NCI-H524 treated with DMSO at 0.1 percent for 48 hours (cell line): Measurements from ENCODE around the gene HOXD1.

ENCODE experiments used
- DNase-seq: peaks from one replicate; lab custom pipeline; 2025; lab: John Stamatoyannopoulos, UW

HOXD1 gene

DNA sequence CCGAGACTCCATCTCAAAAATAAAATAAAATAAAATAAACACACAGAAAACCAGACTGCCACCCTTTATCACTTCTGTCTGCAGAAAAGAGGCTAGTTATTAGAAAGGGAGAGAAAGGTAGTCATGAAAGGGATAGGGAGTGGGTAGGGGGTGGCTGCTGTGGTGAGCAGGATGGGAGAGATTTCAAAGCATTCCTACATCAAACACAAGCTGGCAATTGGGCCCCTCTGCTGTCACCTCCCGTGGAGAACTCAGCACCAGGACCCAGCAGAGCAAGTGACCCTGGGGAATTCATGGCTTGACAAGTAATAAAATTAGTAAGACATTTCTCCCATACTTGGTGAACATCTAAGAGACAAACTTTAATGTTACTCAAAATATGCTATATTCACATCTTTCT, 3.7 kb upstream of the HOXD1 start:
- DNase-seq, result no peak

DNA sequence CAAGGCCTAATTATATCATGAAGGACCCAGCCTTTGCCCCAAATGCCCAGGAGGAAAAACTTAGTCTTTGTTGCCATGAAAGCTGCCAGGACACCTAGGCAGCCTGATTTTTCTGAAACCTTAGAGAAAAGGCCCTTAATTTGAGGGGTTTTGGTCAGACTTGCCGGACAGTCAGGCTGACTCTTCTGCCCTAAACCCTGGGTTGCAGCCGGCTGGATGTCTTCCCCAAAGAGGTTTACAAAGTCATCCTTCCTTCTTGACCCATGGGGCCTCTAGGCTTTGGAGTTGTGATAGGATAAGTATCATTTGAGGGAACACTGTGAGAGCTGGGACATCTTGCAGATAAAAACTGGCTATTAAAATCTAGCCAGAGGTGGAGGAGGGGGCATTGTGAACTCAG, 2.4 kb upstream of the HOXD1 start:
- DNase-seq, result no peak

DNA sequence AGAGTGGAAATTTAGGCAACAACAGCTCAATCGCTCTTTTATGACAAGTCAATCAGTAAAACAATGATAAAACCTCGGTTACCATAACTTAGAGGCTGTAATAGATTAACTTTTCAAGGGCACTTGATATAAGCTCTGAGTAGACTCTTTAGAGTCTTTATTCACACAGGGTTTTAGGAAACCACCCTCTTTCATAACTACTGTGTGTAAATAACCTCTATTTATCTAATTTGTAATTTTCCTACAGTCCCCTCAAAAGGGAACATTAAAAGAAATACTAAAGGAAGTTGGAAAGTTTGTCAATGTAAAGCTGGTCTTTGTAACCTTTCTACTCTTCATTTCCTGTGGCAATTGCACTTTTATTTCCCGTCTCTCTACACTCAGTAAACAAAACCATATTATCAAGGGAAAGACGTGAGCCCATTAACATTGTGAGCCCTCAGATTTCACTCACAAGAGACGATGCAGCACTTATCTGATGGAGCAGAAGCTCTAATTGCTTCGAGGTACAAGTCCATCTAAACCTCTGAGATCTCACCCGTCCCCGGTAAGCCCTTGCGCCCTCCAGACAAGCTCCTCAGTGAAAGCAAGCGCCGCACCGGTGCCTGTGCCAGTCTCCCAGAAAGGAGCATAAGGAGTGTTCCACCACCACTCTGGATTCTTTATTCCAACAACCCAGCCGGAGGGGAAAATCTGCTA, 1.1 kb upstream of the HOXD1 start:
- peak; percentile 32 for DNase-seq

DNA sequence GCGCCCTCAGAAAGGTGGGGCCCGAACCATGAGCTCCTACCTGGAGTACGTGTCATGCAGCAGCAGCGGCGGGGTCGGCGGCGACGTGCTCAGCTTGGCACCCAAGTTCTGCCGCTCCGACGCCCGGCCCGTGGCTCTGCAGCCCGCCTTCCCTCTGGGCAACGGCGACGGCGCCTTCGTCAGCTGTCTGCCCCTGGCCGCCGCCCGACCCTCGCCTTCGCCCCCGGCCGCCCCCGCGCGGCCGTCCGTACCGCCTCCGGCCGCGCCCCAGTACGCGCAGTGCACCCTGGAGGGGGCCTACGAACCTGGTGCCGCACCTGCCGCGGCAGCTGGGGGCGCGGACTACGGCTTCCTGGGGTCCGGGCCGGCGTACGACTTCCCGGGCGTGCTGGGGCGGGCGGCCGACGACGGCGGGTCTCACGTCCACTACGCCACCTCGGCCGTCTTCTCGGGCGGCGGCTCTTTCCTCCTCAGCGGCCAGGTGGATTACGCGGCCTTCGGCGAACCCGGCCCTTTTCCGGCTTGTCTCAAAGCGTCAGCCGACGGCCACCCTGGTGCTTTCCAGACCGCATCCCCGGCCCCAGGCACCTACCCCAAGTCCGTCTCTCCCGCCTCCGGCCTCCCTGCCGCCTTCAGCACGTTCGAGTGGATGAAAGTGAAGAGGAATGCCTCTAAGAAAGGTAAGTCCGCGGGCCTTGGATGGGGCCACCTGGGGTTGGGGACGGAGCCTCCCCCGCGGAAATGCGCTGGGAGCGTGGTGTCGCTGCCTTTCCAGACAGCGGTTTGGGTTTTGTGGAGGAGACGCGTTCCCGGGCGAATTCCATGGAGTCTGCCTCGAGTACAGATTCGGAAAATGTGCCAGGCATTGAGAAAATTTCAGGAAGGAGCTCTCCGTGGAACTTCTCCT, 559 bp downstream of the HOXD1 start:
- DNase-seq, result no peak

DNA sequence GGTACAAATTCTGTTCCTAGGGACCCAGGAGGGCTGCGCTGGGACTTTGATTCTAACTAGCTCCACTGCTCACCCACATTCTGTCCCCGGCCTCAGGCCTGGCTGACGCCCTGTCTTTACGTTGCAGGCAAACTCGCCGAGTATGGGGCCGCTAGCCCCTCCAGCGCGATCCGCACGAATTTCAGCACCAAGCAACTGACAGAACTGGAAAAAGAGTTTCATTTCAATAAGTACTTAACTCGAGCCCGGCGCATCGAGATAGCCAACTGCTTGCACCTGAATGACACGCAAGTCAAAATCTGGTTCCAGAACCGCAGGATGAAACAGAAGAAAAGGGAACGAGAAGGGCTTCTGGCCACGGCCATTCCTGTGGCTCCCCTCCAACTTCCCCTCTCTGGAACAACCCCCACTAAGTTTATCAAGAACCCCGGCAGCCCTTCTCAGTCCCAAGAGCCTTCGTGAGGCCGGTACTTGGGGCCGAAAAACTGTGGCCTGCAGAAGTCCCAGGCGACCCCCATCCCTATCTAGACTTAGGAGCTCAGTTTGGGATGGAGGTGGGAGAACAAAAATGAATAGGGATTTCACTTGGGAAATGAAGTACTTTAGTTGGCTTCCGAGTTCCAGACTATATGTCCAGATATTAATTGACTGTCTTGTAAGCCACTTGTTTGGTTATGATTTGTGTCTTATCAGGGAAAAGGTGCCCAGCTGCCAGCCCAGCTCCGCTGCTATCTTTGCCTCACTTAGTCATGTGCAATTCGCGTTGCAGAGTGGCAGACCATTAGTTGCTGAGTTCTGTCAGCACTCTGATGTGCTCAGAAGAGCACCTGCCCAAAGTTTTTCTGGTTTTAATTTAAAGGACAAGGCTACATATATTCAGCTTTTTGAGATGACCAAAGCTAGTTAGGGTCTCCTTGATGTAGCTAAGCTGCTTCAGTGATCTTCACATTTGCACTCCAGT, 1.5 kb downstream of the HOXD1 start:
- no peak for DNase-seq

DNA sequence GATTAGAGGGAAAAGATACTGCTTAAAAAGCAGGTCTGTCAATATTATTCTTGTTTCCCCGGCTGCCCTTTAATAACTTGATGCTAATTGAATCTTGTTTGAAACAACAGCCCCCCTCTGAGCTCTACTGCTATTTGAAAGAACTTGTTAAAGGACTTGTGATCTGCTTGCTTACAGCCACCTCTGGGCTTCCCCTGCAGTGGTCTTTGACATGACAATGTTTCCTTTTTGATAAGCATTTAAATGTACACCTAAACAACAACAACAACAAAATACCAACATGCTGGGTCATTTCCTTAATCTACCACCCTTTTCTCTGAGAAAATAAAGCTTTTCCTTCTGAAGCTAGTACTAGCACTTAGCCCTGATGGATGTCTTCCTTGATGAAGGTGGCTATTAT, 3.9 kb downstream of the HOXD1 start:
- no peak for DNase-seq

DNA sequence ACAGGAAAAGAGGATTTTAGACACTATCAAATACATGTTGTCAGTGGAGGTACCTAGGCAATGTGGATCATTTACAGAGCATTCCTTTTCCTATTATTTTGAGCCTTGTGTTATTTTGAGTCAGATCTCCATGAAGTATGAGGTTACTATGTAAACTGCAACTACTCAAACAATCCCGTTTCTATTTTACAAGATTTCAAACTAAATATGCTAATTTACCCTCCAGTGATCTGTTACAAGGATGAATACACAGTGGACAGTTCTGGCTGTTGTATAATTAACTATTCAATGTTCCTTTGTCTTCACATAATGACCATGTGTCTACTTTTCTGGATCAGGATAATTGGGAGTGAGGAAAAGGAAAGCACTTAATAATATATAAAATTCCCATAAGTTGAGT, 4.6 kb downstream of the HOXD1 start:
- DNase-seq, result no peak

DNA sequence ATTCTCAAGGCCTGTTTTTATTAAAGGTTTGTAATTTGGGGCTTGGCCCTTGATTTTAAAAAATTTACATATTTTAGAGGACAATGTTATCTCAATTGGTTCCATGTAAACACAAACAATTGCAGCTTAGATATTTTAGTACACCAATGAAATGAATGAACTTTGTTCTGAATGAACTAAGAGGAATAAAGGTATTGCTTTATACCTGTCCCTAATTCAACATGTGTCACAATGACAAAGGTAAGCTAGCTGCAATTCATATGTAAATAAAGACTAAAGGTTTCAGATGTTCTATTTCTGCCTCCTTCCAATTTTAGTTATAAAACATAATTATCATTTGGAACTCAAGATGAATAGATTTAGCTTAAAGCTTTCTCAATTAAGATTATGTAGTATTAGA, 11.4 kb downstream of the HOXD1 start:
- no peak for DNase-seq

DNA sequence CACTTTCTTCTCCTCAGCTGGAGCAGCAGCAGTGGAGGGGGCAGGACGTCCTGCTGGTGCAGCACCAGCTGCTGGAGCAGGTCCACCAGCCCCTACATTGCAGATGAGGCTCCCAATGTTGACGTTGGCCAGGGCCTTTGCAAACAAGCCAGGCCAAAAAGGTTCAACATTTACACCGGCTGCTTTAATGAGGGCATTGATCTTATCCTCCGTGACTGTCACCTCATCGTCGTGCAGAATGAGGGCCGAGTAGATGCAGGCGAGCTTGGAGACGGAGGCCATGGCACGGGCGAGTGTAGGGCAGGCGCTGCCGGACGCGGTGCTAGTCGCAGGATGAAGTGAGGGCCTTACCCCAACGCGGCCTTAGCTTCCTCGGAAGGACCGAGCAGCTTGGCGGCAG, 12.5 kb downstream of the HOXD1 start:
- no peak for DNase-seq

DNA sequence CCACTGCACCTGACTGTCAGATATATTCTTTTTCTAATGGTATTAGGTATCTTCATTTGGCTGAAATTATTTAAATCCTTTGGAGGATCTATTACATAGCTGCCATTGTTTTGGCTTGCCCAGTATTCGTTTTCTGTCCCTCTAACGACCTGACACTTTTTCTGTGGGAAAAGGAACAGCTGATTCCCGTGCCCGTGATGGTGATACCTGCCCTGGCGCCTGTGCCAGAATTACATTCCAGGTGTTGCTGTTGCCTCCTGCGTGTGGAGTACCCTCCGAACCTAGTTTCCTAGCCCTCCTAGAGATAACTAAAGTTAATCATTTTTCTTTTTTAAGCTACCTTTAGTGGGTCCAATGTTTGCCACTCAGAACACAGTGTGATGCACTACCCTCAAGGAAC, 14.0 kb downstream of the HOXD1 start:
- no peak for DNase-seq

DNA sequence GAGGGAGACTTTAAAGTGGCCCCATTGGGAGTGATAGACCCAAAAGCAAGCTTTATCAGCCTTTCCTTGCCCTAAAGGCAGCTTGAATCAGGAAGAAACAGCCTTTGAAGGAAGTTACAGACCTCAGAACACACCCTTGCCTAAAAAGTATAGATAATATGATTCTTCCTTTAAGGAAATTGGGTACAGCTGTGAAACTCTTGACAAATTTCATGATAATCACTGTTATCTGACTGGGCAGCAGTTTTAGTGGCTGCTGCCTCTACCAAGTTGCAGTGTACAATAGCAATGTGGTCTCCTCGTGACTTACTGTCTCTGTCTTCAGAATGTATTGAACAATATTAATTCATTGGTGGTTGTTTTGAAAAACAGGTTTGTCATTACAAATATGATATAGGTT, 16.7 kb downstream of the HOXD1 start:
- no peak for DNase-seq

DNA sequence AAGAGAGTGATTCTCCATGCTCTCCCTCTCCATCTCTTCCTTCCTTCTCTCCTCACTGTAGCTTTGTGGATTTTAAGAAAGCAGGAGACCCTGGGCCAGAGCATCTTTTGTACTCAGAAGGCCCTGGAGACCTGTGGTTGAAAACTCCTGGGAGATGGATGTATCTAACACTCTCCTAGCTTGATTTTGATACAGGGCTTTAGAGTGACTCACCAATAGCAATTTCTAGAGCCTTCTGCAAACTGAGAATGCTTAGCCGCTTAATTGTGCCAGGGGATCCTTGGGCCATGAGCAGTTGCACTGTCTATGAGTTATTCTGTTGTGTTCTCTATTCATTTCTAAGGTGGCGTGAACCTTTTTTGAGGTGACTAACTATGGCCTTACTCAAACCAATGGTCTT, 17.7 kb downstream of the HOXD1 start:
- no peak for DNase-seq

DNA sequence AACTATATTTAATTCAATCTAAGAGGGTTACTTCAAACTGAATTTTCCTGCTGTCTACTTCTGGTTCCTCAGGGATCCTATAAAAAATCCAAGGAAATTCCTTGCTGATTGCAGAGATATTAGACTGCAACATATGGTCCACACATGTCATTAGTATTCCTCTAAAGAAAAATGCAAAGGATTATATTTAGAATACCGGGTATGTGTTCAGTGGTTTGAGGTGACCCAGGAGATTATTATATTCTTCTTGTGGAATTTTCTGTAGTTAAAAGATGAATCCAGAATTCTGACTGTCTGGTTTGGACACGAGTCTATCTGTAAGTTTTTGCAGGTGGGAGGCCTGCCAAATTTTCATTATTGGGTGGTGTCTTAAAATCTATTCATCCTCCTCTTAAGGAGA, 18.2 kb downstream of the HOXD1 start:
- peak; percentile 11 for DNase-seq

DNA sequence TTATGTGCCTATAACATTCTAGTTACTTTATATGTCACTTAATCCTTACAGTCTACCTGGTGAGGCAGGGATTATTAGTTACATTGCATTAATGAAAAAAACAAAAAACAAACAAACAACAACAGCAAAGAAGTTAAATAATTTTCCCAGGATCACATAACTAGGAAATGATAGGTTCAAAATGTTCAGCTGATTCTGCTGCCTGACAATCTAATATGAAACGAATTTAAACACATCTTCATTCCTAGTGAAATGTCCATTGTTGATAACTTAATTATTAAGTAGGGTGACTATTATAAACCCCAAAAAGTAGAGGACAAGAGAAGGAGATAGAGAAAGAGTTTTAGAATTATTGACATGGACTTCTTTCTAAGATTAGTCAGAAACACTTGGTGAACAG, 22.6 kb downstream of the HOXD1 start:
- no peak for DNase-seq

DNA sequence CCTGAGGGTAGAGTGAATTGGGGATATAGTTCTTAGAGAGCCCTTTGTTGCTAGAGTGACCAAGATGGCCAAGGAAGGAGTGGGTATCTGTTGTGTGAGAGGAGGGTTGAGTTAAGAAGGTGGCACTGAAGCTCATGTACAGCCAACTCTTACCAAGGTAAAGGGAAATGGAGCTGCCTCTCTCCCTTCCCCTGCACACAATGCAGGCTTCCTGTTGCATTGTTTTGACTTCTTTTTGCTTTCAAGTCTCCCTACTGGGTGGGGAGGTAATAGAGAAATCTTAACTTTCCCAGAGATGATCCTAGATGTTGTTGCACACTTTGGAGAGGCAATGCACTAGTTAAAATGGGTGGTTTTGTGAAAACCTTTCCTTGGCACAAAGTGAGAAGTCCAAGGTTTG, 23.8 kb downstream of the HOXD1 start:
- no peak for DNase-seq

DNA sequence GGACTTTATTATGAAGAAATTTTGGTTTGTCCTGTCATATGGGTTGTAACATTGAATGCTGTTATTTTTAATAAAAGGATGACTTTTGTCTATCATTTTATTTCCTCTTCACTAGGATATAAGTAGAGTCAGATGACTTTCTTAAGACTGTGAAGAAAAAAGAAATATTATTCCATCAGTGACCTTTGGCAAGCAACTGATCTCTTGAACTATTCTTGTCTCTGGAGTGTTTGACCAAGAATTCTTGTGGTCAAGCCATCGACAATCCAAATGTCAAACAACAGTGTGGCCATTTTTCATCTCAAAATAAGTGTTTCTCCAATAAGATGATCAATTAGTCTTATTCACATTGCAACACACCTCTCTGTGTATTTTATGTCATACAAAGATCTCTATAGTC, 24.9 kb downstream of the HOXD1 start:
- no peak for DNase-seq

DNA sequence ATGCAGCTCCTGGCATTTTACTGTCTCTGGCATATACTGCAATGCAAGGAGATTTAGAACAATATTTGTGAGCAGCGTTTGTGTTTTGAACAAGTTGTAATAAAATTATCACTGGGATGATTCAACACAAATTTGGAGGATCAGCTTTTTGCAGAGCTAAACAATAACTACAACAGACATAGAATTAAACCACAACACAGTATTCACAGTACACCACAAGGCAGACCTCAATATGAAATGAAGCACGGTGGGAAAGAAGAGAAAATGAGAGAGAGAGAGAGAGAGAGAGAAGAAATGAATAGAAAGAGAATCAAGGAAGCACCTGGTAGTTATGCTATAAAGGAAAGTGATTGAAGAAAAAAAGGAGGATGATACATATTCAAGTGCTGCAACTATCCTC, 39.4 kb downstream of the HOXD1 start:
- DNase-seq, result no peak

DNA sequence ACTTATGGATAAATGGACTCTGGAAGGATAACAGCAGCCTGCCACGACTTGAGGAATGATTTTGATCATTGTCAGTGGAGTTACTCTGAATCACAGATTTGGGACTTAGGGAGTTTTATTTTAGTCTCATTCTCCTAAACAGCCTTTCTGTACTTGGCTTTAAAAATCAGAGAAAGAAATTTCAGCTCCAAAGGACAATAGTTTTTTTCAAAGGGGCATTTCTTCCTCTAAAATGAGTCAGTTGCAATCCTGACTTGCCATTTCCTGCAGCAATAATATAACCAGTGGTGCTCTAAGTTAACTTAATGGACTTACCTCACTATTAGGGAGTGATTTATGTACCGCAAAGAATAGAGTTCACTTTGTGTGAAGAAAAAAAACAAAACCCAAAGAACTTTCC, 45.7 kb downstream of the HOXD1 start:
- DNase-seq, result no peak

DNA sequence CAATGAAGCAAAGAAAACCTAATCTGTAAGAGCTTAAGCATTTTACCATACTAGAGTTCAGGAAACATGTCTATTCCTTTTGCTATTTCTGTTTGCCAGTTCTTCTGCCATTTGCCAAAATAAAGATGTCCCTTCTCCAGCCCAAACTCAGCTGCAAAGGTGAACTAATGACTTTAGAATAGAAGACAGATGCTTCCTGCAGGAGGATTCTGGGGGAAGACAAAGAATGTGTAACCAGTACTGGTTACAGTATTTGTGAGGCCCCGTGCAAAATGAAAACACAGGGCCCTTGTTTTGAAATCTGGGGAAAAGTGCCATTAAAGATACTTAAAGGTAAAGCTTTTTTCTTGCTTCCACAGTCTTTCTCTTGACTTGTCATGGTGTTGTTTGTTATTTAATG, 46.5 kb downstream of the HOXD1 start:
- DNase-seq, result no peak

DNA sequence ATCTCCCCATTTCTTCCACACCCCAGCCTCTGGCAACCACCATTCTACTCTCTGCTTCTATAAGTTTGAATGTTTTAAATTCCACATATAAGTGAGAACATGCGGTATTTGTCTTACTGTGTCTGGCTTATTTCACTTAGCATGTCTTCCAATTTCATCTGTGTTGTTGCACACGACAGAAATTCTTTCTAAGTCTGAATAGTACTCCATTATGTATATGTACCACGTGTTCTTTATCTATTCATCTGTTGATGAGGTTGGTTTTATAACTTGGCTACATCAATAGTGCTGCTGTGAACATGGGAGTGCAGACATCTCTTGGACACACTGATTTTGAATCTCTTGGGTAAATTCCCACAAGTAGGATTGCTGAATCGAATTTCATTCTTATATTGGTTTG, 49.0 kb downstream of the HOXD1 start:
- no peak for DNase-seq

DNA sequence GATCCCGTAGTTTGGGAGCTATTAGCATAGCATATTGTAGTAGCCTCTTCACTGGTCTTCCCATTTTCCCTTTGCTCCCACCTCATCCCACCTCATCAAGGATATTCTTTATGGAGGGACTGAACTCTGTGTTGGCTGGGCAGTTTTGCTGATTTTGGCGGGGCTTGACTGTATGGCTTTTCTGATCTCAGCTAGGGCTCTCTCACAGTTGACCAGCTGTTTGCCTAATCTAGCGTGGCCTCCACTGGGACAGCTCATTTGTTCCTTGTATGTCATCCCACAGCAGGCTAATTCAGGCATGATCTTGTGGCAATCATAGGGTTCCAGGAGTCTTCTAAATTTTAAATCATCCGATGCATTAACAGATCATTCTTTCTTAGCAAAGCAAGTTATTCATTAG, 50.6 kb downstream of the HOXD1 start:
- DNase-seq, result no peak

DNA sequence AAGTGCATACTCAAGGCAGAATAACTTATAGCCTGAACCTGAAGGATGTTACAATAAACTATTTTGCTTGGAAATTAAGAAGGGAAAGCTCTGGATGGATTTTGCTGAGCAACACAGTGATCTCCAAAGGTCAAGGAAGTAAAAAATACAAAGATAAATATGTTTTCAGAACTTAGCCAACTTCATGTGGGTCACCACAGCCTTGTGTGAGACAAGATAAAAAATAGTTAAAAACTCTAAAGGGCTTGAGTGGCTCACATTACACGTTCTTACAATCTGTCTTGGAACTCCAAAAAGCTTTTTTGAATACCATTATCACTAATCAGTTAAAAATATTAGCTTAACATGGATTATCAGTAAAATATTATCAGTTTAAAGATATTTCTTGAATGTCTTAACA, 51.8 kb downstream of the HOXD1 start:
- no peak for DNase-seq
